ENCODE results near the gene RPS15.
A peak's percentile ranks its signal among the peaks of the same experiment; 100 is the strongest.

RPS15 gene

DNA sequence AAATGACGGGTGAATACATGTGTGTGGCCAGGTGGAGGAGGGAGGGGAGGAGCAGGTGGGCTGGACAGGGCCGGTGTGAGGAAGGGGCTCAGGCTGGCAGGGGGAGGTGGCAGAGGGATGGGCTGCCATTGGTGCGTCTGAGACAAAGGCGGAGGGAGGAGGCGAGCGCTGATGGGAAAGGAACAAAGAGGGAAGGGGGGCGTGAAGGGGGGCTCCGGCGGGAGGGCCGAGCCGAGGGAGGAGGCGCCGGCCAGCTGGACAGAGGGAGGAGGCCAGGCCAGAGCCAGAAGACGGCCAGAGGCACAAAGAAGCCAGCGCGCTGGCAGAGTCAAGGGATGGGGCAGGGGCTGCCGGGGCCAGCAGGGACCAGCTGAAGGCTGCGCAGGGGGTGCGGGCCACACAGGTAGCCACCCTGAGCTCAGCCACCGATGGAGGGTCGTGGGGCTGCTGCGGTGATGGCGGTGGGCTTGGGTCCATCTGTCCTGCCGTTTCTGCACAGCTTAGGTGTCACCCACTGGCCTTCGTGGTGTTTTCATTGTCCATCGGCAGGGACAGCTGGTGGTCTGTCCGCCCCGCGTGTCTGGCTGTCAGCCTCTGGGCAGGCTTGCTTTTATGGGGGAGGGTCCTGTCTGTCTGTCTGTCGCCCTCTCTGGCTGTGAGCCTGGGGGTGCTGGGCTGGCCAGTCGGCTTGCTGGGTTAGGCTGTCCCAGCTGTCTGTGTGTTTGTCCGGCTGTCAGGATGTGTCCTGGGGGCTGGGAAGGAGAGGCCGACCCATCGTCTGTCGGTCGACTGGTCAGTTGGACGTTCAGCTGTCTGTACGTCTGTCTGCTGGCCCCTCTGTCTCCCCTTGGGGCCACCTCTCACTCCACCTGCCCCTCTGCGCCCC lies 14.0 kb downstream of the RPS15 start:
- H4K8ac ChIP-seq (ENCODE audit: low read depth, low read length) = no peak overlapping the region
- no peak overlapping the region for H3K4ac ChIP-seq (ENCODE audit: low read depth, low read length)
- WGBS (ENCODE audit: extremely low coverage, insufficient coverage, insufficient read length) = no CpG with 5 or more reads among the region's 39 CpGs
- no peak overlapping the region for H2AK5ac ChIP-seq (ENCODE audit: low read length)
- H2AFZ ChIP-seq (ENCODE audit: insufficient read depth, low read length, poor library complexity) = no peak overlapping the region
- no peak overlapping the region for H2BK12ac ChIP-seq (ENCODE audit: low read length)
- DNase-seq = no peak
- no peak overlapping the region for H4K91ac ChIP-seq (ENCODE audit: low read depth, low read length)
- H3K23ac ChIP-seq (ENCODE audit: low read length) = no peak overlapping the region
- no peak overlapping the region for H3K4me3 ChIP-seq (ENCODE audit: low read depth, low read length)
- H3K4me1 ChIP-seq (ENCODE audit: control insufficient read depth in 1 of 2, insufficient read depth in 2 of 2, low read length in 2 of 2) = no peaks in the 10 kb centered on the region
- no peak overlapping the region for H3K9ac ChIP-seq (ENCODE audit: low read length)
- H3K9me3 ChIP-seq (ENCODE audit: insufficient read depth, low read depth, low read length) = peaks cover 23% of the 10 kb centered on the region
- no peaks in the 10 kb centered on the region for H3K79me2 ChIP-seq (ENCODE audit: control insufficient read depth, insufficient read depth, low read length, poor library complexity)
- H3K27ac ChIP-seq (ENCODE audit: low read depth, low read length) = no peak overlapping the region
- H3K14ac ChIP-seq (ENCODE audit: low read length) = no peak overlapping the region
- no peaks in the 10 kb centered on the region for H3K36me3 ChIP-seq (ENCODE audit: control insufficient read depth in 1 of 2, insufficient read depth in 2 of 2, low read length in 2 of 2)
- no peak overlapping the region for H3K18ac ChIP-seq (ENCODE audit: low read length)
- no peak overlapping the region for H2BK120ac ChIP-seq (ENCODE audit: insufficient read depth, low read length, poor library complexity)
- H2BK5ac ChIP-seq (ENCODE audit: low read depth, low read length, poor library complexity) = no peak overlapping the region
- H4K12ac ChIP-seq (ENCODE audit: low read depth, low read length) = no peak overlapping the region
- peaks cover 47% of the 10 kb centered on the region for H3K27me3 ChIP-seq (ENCODE audit: insufficient read depth, low read length)
- H3K4me2 ChIP-seq (ENCODE audit: low read length) = no peak overlapping the region
- H3K79me1 ChIP-seq (ENCODE audit: low read length) = no peaks in the 10 kb centered on the region

DNA sequence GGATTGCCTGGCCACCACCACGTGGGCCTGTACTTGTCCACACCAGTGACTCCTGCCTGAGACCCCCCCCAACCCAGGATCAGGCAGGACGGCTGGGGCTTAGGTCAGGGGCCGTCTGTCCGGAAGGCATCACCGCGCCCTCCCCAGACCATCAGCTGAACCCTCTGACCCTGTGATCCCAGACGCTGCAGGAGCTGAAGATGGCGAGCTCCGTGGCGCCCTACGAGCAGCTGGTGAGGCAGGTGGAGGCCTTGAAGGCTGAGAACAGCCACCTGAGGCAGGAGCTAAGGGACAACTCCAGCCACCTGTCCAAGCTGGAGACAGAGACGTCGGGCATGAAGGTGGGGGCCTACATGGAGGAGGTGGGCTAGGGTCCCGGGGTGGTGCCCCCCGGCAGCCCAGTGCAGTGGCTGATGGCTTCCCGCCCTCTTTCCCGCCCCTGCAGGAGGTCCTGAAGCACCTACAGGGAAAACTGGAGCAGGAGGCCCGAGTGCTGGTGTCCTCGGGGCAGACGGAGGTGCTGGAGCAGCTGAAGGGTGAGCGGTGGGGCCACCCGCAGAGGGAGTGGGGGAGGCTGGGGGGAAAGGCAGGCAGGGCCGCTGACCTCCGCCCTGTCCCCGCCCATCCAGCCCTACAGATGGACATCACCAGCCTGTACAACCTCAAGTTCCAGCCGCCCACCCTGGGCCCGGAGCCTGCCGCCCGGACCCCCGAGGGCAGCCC lies 14.8 kb downstream of the RPS15 start:
- no CpG with 5 or more reads among the region's 30 CpGs for WGBS (ENCODE audit: extremely low coverage, insufficient coverage, insufficient read length)
- Histone ChIP-seq H3K23ac (ENCODE audit: low read length) (no peak overlapping the region), H4K8ac (ENCODE audit: low read depth, low read length) (no peak overlapping the region)

DNA sequence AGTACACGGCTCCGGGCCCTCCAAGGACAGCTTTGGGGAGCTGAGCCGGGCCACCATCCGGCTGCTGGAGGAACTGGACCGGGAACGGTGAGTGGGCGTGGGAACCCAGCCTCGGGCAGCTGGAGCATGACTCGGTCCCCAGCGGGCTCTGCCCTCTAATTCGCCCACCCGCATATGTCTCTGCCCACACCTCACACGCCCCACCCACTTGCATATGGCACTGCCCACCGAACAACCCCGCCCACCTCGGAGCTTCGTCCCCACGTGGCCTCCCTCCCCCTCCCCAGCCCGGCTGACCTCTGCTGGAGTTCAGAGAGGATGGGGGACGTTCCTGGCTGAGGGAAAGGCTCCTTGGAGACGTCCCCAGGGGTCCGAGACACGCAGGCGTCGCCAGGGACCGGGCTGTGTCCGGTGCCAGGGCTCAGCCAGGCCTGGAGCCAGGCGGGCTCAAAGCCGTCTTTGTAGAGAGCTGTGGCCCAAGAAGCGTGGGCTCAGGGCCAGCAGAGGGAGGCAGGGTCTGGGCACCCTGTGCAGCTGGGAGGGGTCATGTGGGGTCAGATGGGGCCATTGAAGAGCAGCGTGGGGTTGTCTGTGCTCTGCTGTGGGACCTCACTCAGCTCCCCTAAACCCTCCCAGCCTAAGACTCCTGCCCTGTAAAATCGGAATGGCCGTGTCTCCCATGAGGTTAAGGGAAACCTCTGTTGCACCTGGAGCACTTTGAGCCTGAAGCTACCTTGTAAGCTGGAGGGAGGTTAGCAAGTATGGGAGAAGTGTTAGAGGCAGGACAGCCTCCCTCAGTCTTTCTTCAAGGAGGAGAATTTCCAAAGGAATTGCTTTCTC lies 15.5 kb downstream of the RPS15 start:
- Histone ChIP-seq H3K36me3 (ENCODE audit: control insufficient read depth in 1 of 2, insufficient read depth in 2 of 2, low read length in 2 of 2) (no peaks in the 10 kb centered on the region), H2AFZ (ENCODE audit: insufficient read depth, low read length, poor library complexity) (no peak overlapping the region), H4K12ac (ENCODE audit: low read depth, low read length) (no peak overlapping the region), H3K27me3 (ENCODE audit: insufficient read depth, low read length) (peaks cover 37% of the 10 kb centered on the region), H2BK5ac (ENCODE audit: low read depth, low read length, poor library complexity) (no peak overlapping the region), H3K79me1 (ENCODE audit: low read length) (no peaks in the 10 kb centered on the region), H4K91ac (ENCODE audit: low read depth, low read length) (no peak overlapping the region), H2BK120ac (ENCODE audit: insufficient read depth, low read length, poor library complexity) (no peak overlapping the region), H3K9ac (ENCODE audit: low read length) (no peak overlapping the region), H2AK5ac (ENCODE audit: low read length) (no peak overlapping the region), H3K23ac (ENCODE audit: low read length) (no peak overlapping the region), H3K18ac (ENCODE audit: low read length) (no peak overlapping the region), H4K8ac (ENCODE audit: low read depth, low read length) (no peak overlapping the region), H2BK12ac (ENCODE audit: low read length) (no peak overlapping the region), H3K14ac (ENCODE audit: low read length) (no peak overlapping the region), H3K27ac (ENCODE audit: low read depth, low read length) (no peak overlapping the region), H3K4me1 (ENCODE audit: control insufficient read depth in 1 of 2, insufficient read depth in 2 of 2, low read length in 2 of 2) (no peaks in the 10 kb centered on the region), H3K4me3 (ENCODE audit: low read depth, low read length) (no peak overlapping the region), H3K4me2 (ENCODE audit: low read length) (no peak overlapping the region), H3K79me2 (ENCODE audit: control insufficient read depth, insufficient read depth, low read length, poor library complexity) (no peaks in the 10 kb centered on the region), H3K9me3 (ENCODE audit: insufficient read depth, low read depth, low read length) (peaks cover 26% of the 10 kb centered on the region), H3K4ac (ENCODE audit: low read depth, low read length) (no peak overlapping the region)
- no peak for DNase-seq
- no CpG with 5 or more reads among the region's 33 CpGs for WGBS (ENCODE audit: extremely low coverage, insufficient coverage, insufficient read length)

More for the DNA sequence above, 14.8 kb downstream of the RPS15 start:
- H2BK12ac ChIP-seq (ENCODE audit: low read length) = no peak overlapping the region
- no peak overlapping the region for H4K91ac ChIP-seq (ENCODE audit: low read depth, low read length)
- no peak overlapping the region for H3K14ac ChIP-seq (ENCODE audit: low read length)
- no peak overlapping the region for H3K4me3 ChIP-seq (ENCODE audit: low read depth, low read length)
- no peak overlapping the region for H3K18ac ChIP-seq (ENCODE audit: low read length)
- no peak overlapping the region for H2BK120ac ChIP-seq (ENCODE audit: insufficient read depth, low read length, poor library complexity)
- H3K9me3 ChIP-seq (ENCODE audit: insufficient read depth, low read depth, low read length) = peaks cover 26% of the 10 kb centered on the region
- H3K4me2 ChIP-seq (ENCODE audit: low read length) = no peak overlapping the region
- H2AFZ ChIP-seq (ENCODE audit: insufficient read depth, low read length, poor library complexity) = no peak overlapping the region
- no peaks in the 10 kb centered on the region for H3K79me1 ChIP-seq (ENCODE audit: low read length)
- no peak overlapping the region for H3K9ac ChIP-seq (ENCODE audit: low read length)
- no peak overlapping the region for H4K12ac ChIP-seq (ENCODE audit: low read depth, low read length)
- no peak overlapping the region for H3K4ac ChIP-seq (ENCODE audit: low read depth, low read length)
- no peak overlapping the region for H3K27ac ChIP-seq (ENCODE audit: low read depth, low read length)
- DNase-seq = no peak
- H3K27me3 ChIP-seq (ENCODE audit: insufficient read depth, low read length) = peaks cover 40% of the 10 kb centered on the region
- no peaks in the 10 kb centered on the region for H3K79me2 ChIP-seq (ENCODE audit: control insufficient read depth, insufficient read depth, low read length, poor library complexity)
- no peaks in the 10 kb centered on the region for H3K36me3 ChIP-seq (ENCODE audit: control insufficient read depth in 1 of 2, insufficient read depth in 2 of 2, low read length in 2 of 2)
- H2BK5ac ChIP-seq (ENCODE audit: low read depth, low read length, poor library complexity) = no peak overlapping the region
- H3K4me1 ChIP-seq (ENCODE audit: control insufficient read depth in 1 of 2, insufficient read depth in 2 of 2, low read length in 2 of 2) = no peaks in the 10 kb centered on the region
- no peak overlapping the region for H2AK5ac ChIP-seq (ENCODE audit: low read length)

DNA sequence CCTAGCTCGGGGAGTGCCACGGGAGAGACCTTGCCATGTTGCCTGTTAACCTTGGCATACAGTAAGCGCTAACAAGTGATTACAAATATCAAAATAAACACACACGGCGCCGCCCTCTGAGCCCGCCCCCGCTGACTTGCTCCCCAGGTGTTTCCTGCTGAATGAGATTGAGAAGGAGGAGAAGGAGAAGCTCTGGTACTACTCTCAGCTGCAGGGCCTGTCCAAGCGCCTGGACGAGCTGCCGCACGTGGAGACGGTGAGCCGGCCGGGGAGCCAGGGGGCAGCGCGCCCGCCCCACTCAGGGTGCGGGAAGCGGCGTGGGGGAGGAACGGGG lies 16.8 kb downstream of the RPS15 start:
- Histone ChIP-seq H4K8ac (ENCODE audit: low read depth, low read length) (no peak overlapping the region), H3K79me1 (ENCODE audit: low read length) (no peaks in the 10 kb centered on the region), H2BK120ac (ENCODE audit: insufficient read depth, low read length, poor library complexity) (no peak overlapping the region), H3K4me1 (ENCODE audit: control insufficient read depth in 1 of 2, insufficient read depth in 2 of 2, low read length in 2 of 2) (no peaks in the 10 kb centered on the region), H3K18ac (ENCODE audit: low read length) (no peak overlapping the region), H3K14ac (ENCODE audit: low read length) (no peak overlapping the region), H3K27ac (ENCODE audit: low read depth, low read length) (no peak overlapping the region), H3K27me3 (ENCODE audit: insufficient read depth, low read length) (peaks cover 25% of the 10 kb centered on the region), H4K12ac (ENCODE audit: low read depth, low read length) (no peak overlapping the region), H3K23ac (ENCODE audit: low read length) (no peak overlapping the region), H3K4me2 (ENCODE audit: low read length) (no peak overlapping the region), H3K4me3 (ENCODE audit: low read depth, low read length) (peak overlapping the region; percentile 18), H3K79me2 (ENCODE audit: control insufficient read depth, insufficient read depth, low read length, poor library complexity) (no peaks in the 10 kb centered on the region), H3K9me3 (ENCODE audit: insufficient read depth, low read depth, low read length) (peaks cover 23% of the 10 kb centered on the region), H2AK5ac (ENCODE audit: low read length) (no peak overlapping the region), H2BK12ac (ENCODE audit: low read length) (no peak overlapping the region), H4K91ac (ENCODE audit: low read depth, low read length) (no peak overlapping the region), H2BK5ac (ENCODE audit: low read depth, low read length, poor library complexity) (no peak overlapping the region), H3K36me3 (ENCODE audit: control insufficient read depth in 1 of 2, insufficient read depth in 2 of 2, low read length in 2 of 2) (peaks cover 0 to under 1% of the 10 kb centered on the region in 2 experiments), H3K4ac (ENCODE audit: low read depth, low read length) (no peak overlapping the region), H3K9ac (ENCODE audit: low read length) (no peak overlapping the region), H2AFZ (ENCODE audit: insufficient read depth, low read length, poor library complexity) (no peak overlapping the region)
- DNase-seq = no peak
- WGBS (ENCODE audit: extremely low coverage, insufficient coverage, insufficient read length) = no CpG with 5 or more reads among the region's 22 CpGs

Measured in trophoblast cell (in vitro differentiated cells and primary cell).